Nephron progenitor cell (in vitro differentiated cells): ENCODE data around the gene RTN4R.

Experiments used
- DNase-seq: peaks from one replicate; pipeline ENCODE4 v3.0.0; 2021
- H3K27ac Mint-ChIP-seq: 2 replicates; pipeline ENCODE4 v1.8.0; 2021; ENCODE audit warnings: mild to moderate bottlenecking, moderate library complexity, mixed read lengths
- H3K27me3 Mint-ChIP-seq: 2 replicates; pipeline ENCODE4 v1.8.0; 2021; ENCODE audit warnings: mild to moderate bottlenecking, low read depth, mixed read lengths; ENCODE audit not compliant: poor library complexity
- H3K36me3 Mint-ChIP-seq: 2 replicates; pipeline ENCODE4 v1.8.0; 2021; ENCODE audit warnings: low read depth, mixed read lengths
- H3K4me1 Mint-ChIP-seq: 2 replicates; pipeline ENCODE4 v1.8.0; 2021; ENCODE audit warnings: mixed read lengths
- H3K4me3 Mint-ChIP-seq: 2 replicates; pipeline ENCODE4 v1.8.0; 2021; ENCODE audit warnings: mild to moderate bottlenecking, moderate library complexity, mixed read lengths
- H3K9me3 Mint-ChIP-seq: 2 replicates; pipeline ENCODE4 v1.8.0; 2021; ENCODE audit warnings: mild to moderate bottlenecking, moderate library complexity, mixed read lengths
- TF ChIP-seq, protein P1 (sequence below): fragments of 200-600 bp; sonication (generic); IDR thresholded peaks from 2 replicates; pipeline ENCODE4 v1.5.0; 2021; ENCODE audit warnings: antibody characterized with exemption

Gene RTN4R

DNA sequence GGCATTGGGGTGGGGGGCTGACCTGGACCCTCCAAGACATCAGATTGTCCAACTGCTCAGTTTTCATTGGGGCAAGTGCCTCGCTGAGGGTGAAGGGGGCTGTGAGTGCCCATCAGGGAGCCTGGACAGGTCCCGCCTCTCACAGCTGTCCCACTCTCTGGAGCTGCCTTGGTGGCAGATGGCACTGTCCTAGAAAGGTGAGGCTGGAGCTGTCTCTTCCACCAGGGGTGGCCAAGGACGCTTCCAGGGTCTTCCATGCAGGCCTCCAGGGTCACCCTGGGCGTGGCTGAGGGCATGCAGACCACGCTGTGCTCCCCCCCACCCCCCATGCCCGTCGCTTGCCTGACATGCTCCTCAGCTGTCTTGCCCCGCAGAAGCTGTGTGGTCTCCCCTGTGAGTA is 63.8 kb downstream of the RTN4R start:
- no peaks in the 10 kb centered on the region for H3K36me3 Mint-ChIP-seq
- DNase-seq: no peak
- peak overlapping the region; percentile 38 for H3K4me3 Mint-ChIP-seq
- TF ChIP-seq, protein P1, sequence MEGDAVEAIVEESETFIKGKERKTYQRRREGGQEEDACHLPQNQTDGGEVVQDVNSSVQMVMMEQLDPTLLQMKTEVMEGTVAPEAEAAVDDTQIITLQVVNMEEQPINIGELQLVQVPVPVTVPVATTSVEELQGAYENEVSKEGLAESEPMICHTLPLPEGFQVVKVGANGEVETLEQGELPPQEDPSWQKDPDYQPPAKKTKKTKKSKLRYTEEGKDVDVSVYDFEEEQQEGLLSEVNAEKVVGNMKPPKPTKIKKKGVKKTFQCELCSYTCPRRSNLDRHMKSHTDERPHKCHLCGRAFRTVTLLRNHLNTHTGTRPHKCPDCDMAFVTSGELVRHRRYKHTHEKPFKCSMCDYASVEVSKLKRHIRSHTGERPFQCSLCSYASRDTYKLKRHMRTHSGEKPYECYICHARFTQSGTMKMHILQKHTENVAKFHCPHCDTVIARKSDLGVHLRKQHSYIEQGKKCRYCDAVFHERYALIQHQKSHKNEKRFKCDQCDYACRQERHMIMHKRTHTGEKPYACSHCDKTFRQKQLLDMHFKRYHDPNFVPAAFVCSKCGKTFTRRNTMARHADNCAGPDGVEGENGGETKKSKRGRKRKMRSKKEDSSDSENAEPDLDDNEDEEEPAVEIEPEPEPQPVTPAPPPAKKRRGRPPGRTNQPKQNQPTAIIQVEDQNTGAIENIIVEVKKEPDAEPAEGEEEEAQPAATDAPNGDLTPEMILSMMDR: no peak
- peaks cover 28% of the 10 kb centered on the region for H3K27me3 Mint-ChIP-seq
- peaks cover 54% of the 10 kb centered on the region for H3K4me1 Mint-ChIP-seq
- no peaks in the 10 kb centered on the region for H3K9me3 Mint-ChIP-seq
- no peak overlapping the region for H3K27ac Mint-ChIP-seq

DNA sequence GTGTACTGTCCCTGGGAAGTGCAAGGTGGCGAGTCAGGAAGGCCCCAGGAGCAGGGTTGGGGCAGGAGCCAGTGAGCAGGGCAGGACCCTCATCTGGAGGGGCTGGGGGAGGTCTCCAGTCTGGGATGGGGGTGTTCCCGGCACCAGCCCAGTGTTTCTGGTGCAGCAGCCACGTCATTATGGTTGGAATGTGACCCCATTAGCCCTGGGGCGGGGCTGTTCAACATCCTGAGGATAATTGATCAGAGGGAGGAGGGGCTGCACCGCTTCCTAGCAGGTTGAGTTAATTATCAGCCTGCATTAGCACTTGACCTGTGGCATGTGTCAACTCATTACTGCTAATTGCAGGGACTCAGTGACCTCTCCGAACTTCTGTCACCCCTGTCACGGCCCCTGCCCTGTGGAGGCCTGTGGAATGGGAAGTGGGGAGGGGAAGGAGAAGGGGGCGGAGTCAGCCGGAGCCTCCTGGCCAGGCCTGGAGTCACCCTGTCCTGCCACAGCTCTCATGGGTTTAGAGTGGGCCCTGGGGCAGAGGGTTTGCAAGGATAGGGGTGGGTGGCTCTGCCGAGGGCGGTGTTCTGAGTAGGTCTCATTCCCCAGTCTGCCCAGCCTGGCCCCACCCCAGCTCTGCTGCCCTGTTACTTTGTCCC is 64.4 kb downstream of the RTN4R start:
- TF ChIP-seq, protein P1: no peak
- peak overlapping the region; percentile 72 for H3K27ac Mint-ChIP-seq
- H3K4me1 Mint-ChIP-seq: peaks cover 54% of the 10 kb centered on the region
- H3K9me3 Mint-ChIP-seq: no peaks in the 10 kb centered on the region
- peaks cover 28% of the 10 kb centered on the region for H3K27me3 Mint-ChIP-seq
- no peaks in the 10 kb centered on the region for H3K36me3 Mint-ChIP-seq
- H3K4me3 Mint-ChIP-seq: no peak overlapping the region
- peak; percentile 72 for DNase-seq

DNA sequence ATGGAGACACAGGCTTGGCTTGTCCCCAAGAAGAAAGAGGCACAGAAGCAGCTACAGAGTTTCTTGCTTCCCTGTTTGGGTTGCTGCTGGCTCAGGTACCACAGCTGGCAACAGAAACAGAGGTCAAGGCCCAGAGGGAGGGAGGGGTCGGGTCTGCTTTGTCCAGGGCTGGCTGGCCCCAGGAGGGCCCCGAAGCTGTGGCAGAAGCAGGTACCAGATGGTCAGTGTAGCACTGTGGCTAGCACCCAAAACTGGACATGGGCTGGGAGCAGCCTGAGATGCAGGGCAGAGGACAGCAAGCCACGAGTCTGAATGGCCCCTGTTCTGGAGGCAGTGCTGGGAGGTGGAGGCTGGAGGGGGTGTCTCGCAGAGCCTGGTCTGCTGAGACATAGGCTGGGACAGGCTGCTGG is 65.0 kb downstream of the RTN4R start:
- TF ChIP-seq, protein P1: no peak
- no peaks in the 10 kb centered on the region for H3K36me3 Mint-ChIP-seq
- DNase-seq: no peak
- H3K4me3 Mint-ChIP-seq: no peak overlapping the region
- H3K27ac Mint-ChIP-seq: peak overlapping the region; percentile 72
- H3K27me3 Mint-ChIP-seq: peaks cover 28% of the 10 kb centered on the region
- no peaks in the 10 kb centered on the region for H3K9me3 Mint-ChIP-seq
- peaks cover 52% of the 10 kb centered on the region for H3K4me1 Mint-ChIP-seq

DNA sequence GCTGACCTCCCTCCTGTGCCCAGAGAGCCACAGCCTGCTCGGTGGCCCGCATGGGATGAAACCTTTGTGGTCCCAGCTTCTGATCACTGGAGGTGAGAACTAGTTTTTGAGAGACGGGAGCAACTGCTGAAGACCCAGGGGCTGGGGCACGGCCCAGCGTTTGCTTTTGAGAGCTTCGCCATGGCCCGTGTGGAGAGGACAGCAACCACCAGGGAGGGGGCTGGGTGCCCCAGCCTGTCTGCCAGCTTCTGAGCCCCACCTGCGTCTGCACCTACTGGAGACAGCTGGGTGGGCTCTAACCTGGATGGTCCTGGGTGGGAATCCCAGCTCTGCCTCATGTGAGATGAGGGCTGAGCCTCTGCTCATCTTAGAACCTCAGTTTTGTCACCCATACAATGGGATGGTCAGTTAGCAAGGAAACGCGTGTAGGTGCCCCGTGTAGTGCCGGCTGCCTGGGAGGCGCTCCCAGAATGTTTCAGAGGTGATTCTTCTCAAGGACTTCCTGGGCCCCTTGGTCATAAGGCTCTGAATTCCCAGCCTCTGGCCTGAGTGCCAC is 66.2 kb downstream of the RTN4R start:
- Mint-ChIP-seq H3K4me3 (no peak overlapping the region), H3K9me3 (no peaks in the 10 kb centered on the region), H3K4me1 (peaks cover 40% of the 10 kb centered on the region), H3K27me3 (peaks cover 28% of the 10 kb centered on the region), H3K36me3 (no peaks in the 10 kb centered on the region), H3K27ac (no peak overlapping the region)
- no peak for DNase-seq
- TF ChIP-seq, protein P1: no peak

DNA sequence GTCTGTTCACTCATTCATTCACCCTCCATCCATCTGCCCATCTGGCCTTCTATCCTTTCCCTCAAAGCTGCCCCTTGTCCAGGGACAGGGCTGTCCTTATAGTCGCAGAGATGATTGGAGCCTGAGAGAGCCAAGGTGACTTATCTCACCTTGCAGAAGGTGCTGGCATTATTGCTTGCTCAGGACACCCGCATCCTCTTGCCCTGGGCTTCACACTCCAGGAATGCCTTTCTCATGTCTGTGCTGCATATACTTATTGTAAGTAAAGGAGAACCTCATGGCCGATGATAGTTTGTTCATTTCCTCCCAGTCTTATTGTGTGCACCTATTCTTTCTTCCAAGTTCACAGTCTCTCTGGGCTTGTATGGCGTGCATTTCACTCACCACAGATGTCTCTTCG is 68.2 kb downstream of the RTN4R start:
- no peaks in the 10 kb centered on the region for H3K9me3 Mint-ChIP-seq
- peaks cover 30% of the 10 kb centered on the region for H3K27me3 Mint-ChIP-seq
- no peak overlapping the region for H3K4me3 Mint-ChIP-seq
- H3K4me1 Mint-ChIP-seq: peaks cover 28% of the 10 kb centered on the region
- no peak for DNase-seq
- no peaks in the 10 kb centered on the region for H3K36me3 Mint-ChIP-seq
- TF ChIP-seq, protein P1: no peak
- H3K27ac Mint-ChIP-seq: no peak overlapping the region

DNA sequence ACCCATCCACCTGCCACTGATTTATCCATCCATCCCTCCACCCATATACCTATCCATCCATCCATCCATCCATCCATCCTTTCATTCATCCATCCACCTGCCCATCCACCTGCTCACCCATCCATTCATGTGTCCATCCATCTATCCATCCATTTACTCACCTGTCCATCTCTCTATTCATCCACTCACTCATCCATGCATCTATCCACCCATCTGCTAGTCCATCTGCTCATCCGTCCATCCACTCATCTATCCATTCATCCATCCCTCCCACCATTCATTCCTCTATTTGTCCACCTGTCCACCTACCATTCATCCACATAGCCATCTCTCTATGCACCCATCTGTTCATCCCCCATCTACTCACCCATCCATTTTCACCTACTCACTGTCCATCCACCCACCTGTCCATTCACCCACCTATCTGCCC is 68.7 kb downstream of the RTN4R start:
- H3K4me1 Mint-ChIP-seq: peaks cover 23% of the 10 kb centered on the region
- no peak for DNase-seq
- no peaks in the 10 kb centered on the region for H3K36me3 Mint-ChIP-seq
- peaks cover 30% of the 10 kb centered on the region for H3K27me3 Mint-ChIP-seq
- no peak overlapping the region for H3K27ac Mint-ChIP-seq
- TF ChIP-seq, protein P1: no peak
- no peaks in the 10 kb centered on the region for H3K9me3 Mint-ChIP-seq
- H3K4me3 Mint-ChIP-seq: no peak overlapping the region
